B cell (primary cell): ENCODE data around the gene SFMBT1.

ENCODE experiments used
- CTCF ChIP-seq: fragments of 200-600 bp; IDR thresholded peaks from one replicate; pipeline ENCODE4 v1.8.0; 2022; ENCODE audit warnings: antibody characterized with exemption, mild to moderate bottlenecking
- EZH2 ChIP-seq: IDR thresholded peaks from 2 replicates; pipeline ENCODE4 v1.6.1; 2012; ENCODE audit warnings: borderline replicate concordance, low read depth, mild to moderate bottlenecking, moderate library complexity, low read length; ENCODE audit not compliant: insufficient read depth, poor library complexity, severe bottlenecking

GRCh38 chr3:53028641-53029040, 17.2 kb downstream of the SFMBT1 start:
- no peak for TF ChIP-seq CTCF
- no peak for TF ChIP-seq EZH2
